ENCODE results near the gene SLC6A7. TPM values are rescaled to one million over a fixed set of nuclear protein-coding genes. Genes with fewer than 3 reads are reported as not detected.

SLC6A7 gene
- total RNA-seq, 1 experiment from 2014 or later, result not detected

- in situ Hi-C loops (cut with HindIII; ENCODE audit: low pct_unique_long_range_greater_than_20kb, low sequenced_read_pairs), result no loop called here
- no peak for DNase-seq (ENCODE audit: low read depth)
These were observed 16.9 kb downstream of the SLC6A7 start for GRCh38 chr5:150206779-150207115.

GRCh38 chr5:150208187-150209098 lies 18.6 kb downstream of the SLC6A7 start:
- DNase-seq (ENCODE audit: low read depth), result no peak
- in situ Hi-C loops (cut with HindIII; ENCODE audit: low pct_unique_long_range_greater_than_20kb, low sequenced_read_pairs), result no loop called here

GRCh38 chr5:150209099-150209635 lies 19.3 kb downstream of the SLC6A7 start:
- no peak for DNase-seq (ENCODE audit: low read depth)
- in situ Hi-C loops (cut with HindIII; ENCODE audit: low pct_unique_long_range_greater_than_20kb, low sequenced_read_pairs), result no loop called here

- in situ Hi-C loops (cut with HindIII; ENCODE audit: low pct_unique_long_range_greater_than_20kb, low sequenced_read_pairs), result no loop called here
- no peak for DNase-seq (ENCODE audit: low read depth)
These were observed 20.8 kb downstream of the SLC6A7 start for GRCh38 chr5:150210644-150211043.

GRCh38 chr5:150211156-150212030 lies 21.5 kb downstream of the SLC6A7 start:
- DNase-seq (ENCODE audit: low read depth), result no peak
- in situ Hi-C loops (cut with HindIII; ENCODE audit: low pct_unique_long_range_greater_than_20kb, low sequenced_read_pairs), result no loop called here

- DNase-seq (ENCODE audit: low read depth), result no peak
- in situ Hi-C loops (cut with HindIII; ENCODE audit: low pct_unique_long_range_greater_than_20kb, low sequenced_read_pairs), result no loop called here
These were observed 23.7 kb downstream of the SLC6A7 start for GRCh38 chr5:150213530-150213929.

- no peak for DNase-seq (ENCODE audit: low read depth)
- in situ Hi-C loops (cut with HindIII; ENCODE audit: low pct_unique_long_range_greater_than_20kb, low sequenced_read_pairs), result no loop called here
These were observed 24.4 kb downstream of the SLC6A7 start for GRCh38 chr5:150214289-150214688.

- DNase-seq (ENCODE audit: low read depth), result no peak
- in situ Hi-C loops (cut with HindIII; ENCODE audit: low pct_unique_long_range_greater_than_20kb, low sequenced_read_pairs), result no loop called here
These were observed 26.4 kb downstream of the SLC6A7 start for GRCh38 chr5:150215979-150216944.

- no peak for DNase-seq (ENCODE audit: low read depth)
- in situ Hi-C loops (cut with HindIII; ENCODE audit: low pct_unique_long_range_greater_than_20kb, low sequenced_read_pairs), result no loop called here
These were observed 27.2 kb downstream of the SLC6A7 start for GRCh38 chr5:150217038-150217437.

GRCh38 chr5:150217873-150218692 lies 28.2 kb downstream of the SLC6A7 start:
- DNase-seq (ENCODE audit: low read depth), result peak; percentile 58
- in situ Hi-C loops (cut with HindIII; ENCODE audit: low pct_unique_long_range_greater_than_20kb, low sequenced_read_pairs), result no loop called here

- DNase-seq (ENCODE audit: low read depth), result no peak
- in situ Hi-C loops (cut with HindIII; ENCODE audit: low pct_unique_long_range_greater_than_20kb, low sequenced_read_pairs), result no loop called here
These were observed 28.8 kb downstream of the SLC6A7 start for GRCh38 chr5:150218693-150219035.

GRCh38 chr5:150219142-150219541 lies 29.3 kb downstream of the SLC6A7 start:
- in situ Hi-C loops (cut with HindIII; ENCODE audit: low pct_unique_long_range_greater_than_20kb, low sequenced_read_pairs), result no loop called here
- DNase-seq (ENCODE audit: low read depth), result no peak

GRCh38 chr5:150219861-150220260 lies 30.0 kb downstream of the SLC6A7 start:
- in situ Hi-C loops (cut with HindIII; ENCODE audit: low pct_unique_long_range_greater_than_20kb, low sequenced_read_pairs), result no loop called here
- DNase-seq (ENCODE audit: low read depth), result no peak

- DNase-seq (ENCODE audit: low read depth), result no peak
- in situ Hi-C loops (cut with HindIII; ENCODE audit: low pct_unique_long_range_greater_than_20kb, low sequenced_read_pairs), result no loop called here
These were observed 31.6 kb downstream of the SLC6A7 start for GRCh38 chr5:150221471-150221870.

GRCh38 chr5:150222906-150223305 lies 33.0 kb downstream of the SLC6A7 start:
- in situ Hi-C loops (cut with HindIII; ENCODE audit: low pct_unique_long_range_greater_than_20kb, low sequenced_read_pairs), result no loop called here
- DNase-seq (ENCODE audit: low read depth), result no peak

- no peak for DNase-seq (ENCODE audit: low read depth)
- in situ Hi-C loops (cut with HindIII; ENCODE audit: low pct_unique_long_range_greater_than_20kb, low sequenced_read_pairs), result no loop called here
These were observed 33.6 kb downstream of the SLC6A7 start for GRCh38 chr5:150223474-150223873.

- in situ Hi-C loops (cut with HindIII; ENCODE audit: low pct_unique_long_range_greater_than_20kb, low sequenced_read_pairs), result no loop called here
- no peak for DNase-seq (ENCODE audit: low read depth)
These were observed 34.7 kb downstream of the SLC6A7 start for GRCh38 chr5:150224483-150225027.

All from Caki2 (cell line).